ENCODE measurements around the gene GLI2. TPM values are rescaled to one million over a fixed set of nuclear protein-coding genes. Genes with fewer than 3 reads are reported as not detected.

The GLI2 gene
- polyA plus RNA-seq, 3 donors, result not detected

- H3K27me3 Mint-ChIP-seq (ENCODE audit: low read depth in 3 of 3), result peaks cover 55 to 60% (median 56%) of the 10 kb centered on the region in 3 donors
- intact Hi-C loops (cut with micrococcal nuclease), result no loop called here
- 100% methylated on average over 1 of the region's 5 CpGs for WGBS (ENCODE audit: insufficient coverage)
Measured at GRCh38 chr2:120743657-120744056, 8.0 kb downstream of the GLI2 start.

DNA sequence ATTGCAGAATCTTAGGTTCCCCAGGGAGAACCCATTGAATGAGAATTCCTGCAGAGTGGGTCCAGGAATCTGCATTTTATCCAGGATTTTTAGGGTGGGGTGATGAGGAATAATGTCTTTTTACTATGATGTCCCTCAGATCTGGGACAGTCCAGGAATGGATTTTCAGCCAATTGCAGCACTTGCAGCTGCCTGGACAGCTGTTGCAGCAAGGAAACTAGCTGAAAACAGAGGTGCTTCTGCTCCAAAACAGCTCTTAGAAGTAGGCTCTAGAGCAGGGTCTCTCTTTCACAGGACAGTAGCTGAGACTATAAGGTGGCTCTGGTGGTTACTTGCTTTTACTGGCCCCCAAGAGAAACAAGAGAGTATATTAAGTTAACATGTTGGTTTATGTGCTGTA, 9.1 kb downstream of the GLI2 start:
- peaks cover 43 to 48% (median 45%) of the 10 kb centered on the region in 3 donors for H3K27me3 Mint-ChIP-seq (ENCODE audit: low read depth in 3 of 3)
- peak overlapping the region in 1 of 2 donors; percentile 11 for H3K4me3 Mint-ChIP-seq
- Histone ChIP-seq H3K4me2 (replicated peaks; ENCODE audit: extremely low read depth, low read length, poor library complexity, severe bottlenecking) (no peak overlapping the region), H3K9ac (ENCODE audit: insufficient read depth, low read length, poor library complexity, severe bottlenecking) (no peak overlapping the region), H3K27me3 (ENCODE audit: control insufficient read depth in 2 of 2, insufficient read depth in 2 of 2, low read length in 2 of 2) (peaks cover 42 to 45% of the 10 kb centered on the region in 2 donors), H2AFZ (ENCODE audit: insufficient read depth, low read depth, low read length, poor library complexity, severe bottlenecking) (no peak overlapping the region), H3K9me3 (replicated peaks in 1 of 2; ENCODE audit: control insufficient read depth in 1 of 2, insufficient read depth in 1 of 2, low read length in 2 of 2) (peaks cover 0 to 9% of the 10 kb centered on the region in 2 donors), H3K79me2 (ENCODE audit: insufficient read depth, low read length) (no peaks in the 10 kb centered on the region), H3K4me3 (replicated peaks in 1 of 3; ENCODE audit: low read depth in 2 of 3, low read length in 3 of 3) (no peak overlapping the region), H3K36me3 (replicated peaks in 1 of 2; ENCODE audit: control insufficient read depth in 1 of 2, insufficient read depth in 2 of 2, low read length in 2 of 2) (no peaks in the 10 kb centered on the region), H3K27ac (ENCODE audit: low read depth in 1 of 2, low read length in 2 of 2) (no peak overlapping the region), H4K20me1 (ENCODE audit: insufficient read depth, low read length) (no peaks in the 10 kb centered on the region), H3K4me1 (ENCODE audit: control insufficient read depth in 1 of 2, insufficient read depth in 2 of 2, low read length in 2 of 2) (no peaks in the 10 kb centered on the region)
- no peak for TF ChIP-seq CTCF (IDR thresholded peaks at IDR 0.05)
- peaks cover 0 to 6% (median 0%) of the 10 kb centered on the region in 7 donors for H3K9me3 Mint-ChIP-seq
- H3K4me1 Mint-ChIP-seq, result no peaks in the 10 kb centered on the region
- no peak for DNase-seq
- no peak overlapping the region for H3K27ac Mint-ChIP-seq
- intact Hi-C loops (cut with micrococcal nuclease), result no loop called here
- peaks cover 0 to 1% of the 10 kb centered on the region in 2 donors for H3K36me3 Mint-ChIP-seq

More at GRCh38 chr2:120743657-120744056, 8.0 kb downstream of the GLI2 start:
- DNase-seq, result no peak
- no peaks in the 10 kb centered on the region for H3K79me2 ChIP-seq (ENCODE audit: insufficient read depth, low read length)
- peaks cover 0 to 9% of the 10 kb centered on the region in 2 donors for H3K9me3 ChIP-seq (replicated peaks in 1 of 2; ENCODE audit: control insufficient read depth in 1 of 2, insufficient read depth in 1 of 2, low read length in 2 of 2)
- no peak overlapping the region for H2AFZ ChIP-seq (ENCODE audit: insufficient read depth, low read depth, low read length, poor library complexity, severe bottlenecking)
- no peak overlapping the region for H3K4me3 ChIP-seq (replicated peaks in 1 of 3; ENCODE audit: low read depth in 2 of 3, low read length in 3 of 3)
- H3K27me3 ChIP-seq (ENCODE audit: control insufficient read depth in 2 of 2, insufficient read depth in 2 of 2, low read length in 2 of 2), result peaks cover 52 to 57% of the 10 kb centered on the region in 2 donors
- no peak overlapping the region for H3K4me2 ChIP-seq (replicated peaks; ENCODE audit: extremely low read depth, low read length, poor library complexity, severe bottlenecking)
- no peaks in the 10 kb centered on the region for H3K36me3 ChIP-seq (replicated peaks in 1 of 2; ENCODE audit: control insufficient read depth in 1 of 2, insufficient read depth in 2 of 2, low read length in 2 of 2)
- no peaks in the 10 kb centered on the region for H3K4me1 Mint-ChIP-seq
- TF ChIP-seq CTCF (IDR thresholded peaks at IDR 0.05), result no peak
- peak overlapping the region in 1 of 2 donors; percentile 40 for H3K4me3 Mint-ChIP-seq
- H3K9me3 Mint-ChIP-seq, result peaks cover 0 to 6% (median 0%) of the 10 kb centered on the region in 7 donors
- H3K9ac ChIP-seq (ENCODE audit: insufficient read depth, low read length, poor library complexity, severe bottlenecking), result no peak overlapping the region
- no peak overlapping the region for H3K27ac ChIP-seq (ENCODE audit: low read depth in 1 of 2, low read length in 2 of 2)
- no peak overlapping the region for H3K27ac Mint-ChIP-seq
- H3K4me1 ChIP-seq (ENCODE audit: control insufficient read depth in 1 of 2, insufficient read depth in 2 of 2, low read length in 2 of 2), result no peaks in the 10 kb centered on the region
- no peaks in the 10 kb centered on the region for H4K20me1 ChIP-seq (ENCODE audit: insufficient read depth, low read length)
- peaks cover 0 to 1% of the 10 kb centered on the region in 2 donors for H3K36me3 Mint-ChIP-seq

Measured in CD14-positive monocyte (primary cell).